GM12878 (cell line): ENCODE data around the gene OTULIN. TPM values are rescaled to one million over a fixed set of nuclear protein-coding genes. Genes with fewer than 3 reads are reported as not detected.

ENCODE experiments used
- ATAC-seq: fragments of 200-7000 bp; cut with Tn5 transposase; 3 replicates; pipeline ENCODE4 v1.9.1; 2020; ENCODE audit warnings: mild to moderate bottlenecking, moderate library complexity
- BruUV-seq: library from RNA; stranded (reverse); fragments of 400-500 nt; replicated peaks from 2 replicates; lab custom pipeline; 2021; lab: Mats Ljungman, UMichigan
- CTCF ChIA-PET: fragments of 300-600 bp; sonication (Branson Sonifier 250); formaldehyde crosslinking; extraction: SDS; loops from one replicate; lab custom pipeline; 2021; ENCODE audit warnings: inconsistent platforms; lab: Yijun Ruan, JAX
- POLR2A ChIA-PET: fragments of 350-600 bp; formaldehyde crosslinking; extraction: SDS; loops from one replicate; lab custom pipeline; 2021; ENCODE audit warnings: inconsistent platforms; lab: Charles Lee
- RAD21 ChIA-PET: fragments of 300-600 bp; sonication (Branson Sonifier 250); formaldehyde crosslinking; loops from one replicate; lab custom pipeline; 2023; ENCODE audit warnings: antibody characterized with exemption; ENCODE audit not compliant: unreplicated experiment; lab: Charles Lee
- SMC1A ChIA-PET: fragments of 300-600 bp; sonication (Branson Sonifier 250); formaldehyde crosslinking; loops from one replicate; lab custom pipeline; 2023; ENCODE audit not compliant: unreplicated experiment, uncharacterized antibody; lab: Charles Lee
- DNase-seq: peaks from one replicate; pipeline ENCODE4 v3.0.0-alpha.2; 2011; ENCODE audit warnings: low read depth, low spot score
- FAIRE-seq: peaks from 3 replicates; lab custom pipeline; 2011; peaks lifted over from hg19 to GRCh38; lab: Jason Lieb, UNC
- H2AFZ ChIP-seq: 2 replicates; pipeline ENCODE4 v1.6.0; 2011; ENCODE audit warnings: low read depth, low read length, control low read depth; ENCODE audit not compliant: control insufficient read depth
- H3K27ac ChIP-seq: 2 replicates; pipeline ENCODE4 v1.5.1; 2011; ENCODE audit warnings: control low read depth; ENCODE audit not compliant: control insufficient read depth, insufficient read depth
- H3K27me3 ChIP-seq, 2 experiments: replicated peaks in 1 of 2; 2 replicates each; pipeline versions ENCODE4 v1.6.0 to v1.6.1; 2011; ENCODE audit warnings: low read length in 1 of 2; ENCODE audit not compliant: control insufficient read depth in 2 of 2, insufficient read depth in 2 of 2
- H3K36me3 ChIP-seq, 2 experiments: 2 replicates each; pipeline ENCODE4 v1.5.1; 2011; ENCODE audit warnings: low read length in 1 of 2; ENCODE audit not compliant: control insufficient read depth in 2 of 2, insufficient read depth in 2 of 2
- H3K4me1 ChIP-seq: 2 replicates; pipeline ENCODE4 v1.6.1; 2011; ENCODE audit warnings: mild to moderate bottlenecking, low read length, moderate library complexity, mixed read lengths; ENCODE audit not compliant: control insufficient read depth, insufficient read depth
- H3K4me2 ChIP-seq: 2 replicates; pipeline ENCODE4 v1.6.0; 2011; ENCODE audit warnings: control low read depth; ENCODE audit not compliant: control insufficient read depth, insufficient read depth
- H3K4me3 ChIP-seq: fragments of 200-600 bp; sonication (generic); 2 replicates; pipeline ENCODE4 v1.5.1; 2016
- H3K79me2 ChIP-seq: 2 replicates; pipeline ENCODE4 v1.6.0; 2011; ENCODE audit warnings: low read length; ENCODE audit not compliant: control insufficient read depth, insufficient read depth
- H3K9ac ChIP-seq: 2 replicates; pipeline ENCODE4 v1.8.0; 2011; ENCODE audit warnings: low read length, control low read depth, mixed read lengths; ENCODE audit not compliant: control insufficient read depth, insufficient read depth
- H3K9me3 ChIP-seq: replicated peaks from 3 replicates; pipeline ENCODE4 v1.5.1; 2011; ENCODE audit warnings: mild to moderate bottlenecking, low read length; ENCODE audit not compliant: control insufficient read depth, insufficient read depth
- H4K20me1 ChIP-seq: 2 replicates; pipeline ENCODE4 v1.6.0; 2011; ENCODE audit not compliant: control insufficient read depth, insufficient read depth
- CHD1 ChIP-seq: IDR thresholded peaks from 2 replicates; pipeline ENCODE4 v1.6.1; 2012; ENCODE audit warnings: low read depth, low read length, improper control_type of control experiment
- CHD4 ChIP-seq: fragments of 200-600 bp; sonication (generic); IDR thresholded peaks from 2 replicates; pipeline ENCODE4 v1.6.1; 2016; ENCODE audit warnings: mild to moderate bottlenecking
- CREM ChIP-seq: IDR thresholded peaks from 2 replicates; pipeline ENCODE4 v1.6.1; 2014; ENCODE audit warnings: antibody characterized with exemption, low read depth
- CTCF ChIP-seq, 3 experiments: IDR thresholded peaks in 2 of 3; conservative IDR thresholded peaks in 1 of 3; 2 replicates each; pipeline ENCODE4 v1.5.1; 2011; ENCODE audit warnings: low read depth in 3 of 3, low read length in 3 of 3, mild to moderate bottlenecking in 3 of 3, control low read depth in 2 of 3, moderate library complexity in 2 of 3, inconsistent platforms in 1 of 3, mixed read lengths in 1 of 3; ENCODE audit not compliant: control insufficient read depth in 2 of 3, insufficient read depth in 1 of 3; ENCODE audit errors: extremely low read depth in 1 of 3
- KLF5 ChIP-seq: fragments of 450-650 bp; IDR thresholded peaks from 2 replicates; pipeline ENCODE4 v1.6.1; 2014; ENCODE audit warnings: mild to moderate bottlenecking; ENCODE audit not compliant: partially characterized antibody
- NFIC ChIP-seq: IDR thresholded peaks from 2 replicates; pipeline ENCODE4 v1.6.1; 2012; ENCODE audit warnings: low read depth, mild to moderate bottlenecking, inconsistent platforms, low read length, moderate library complexity
- NR2F1 ChIP-seq: fragments of 450-650 bp; conservative IDR thresholded peaks from 2 replicates; pipeline ENCODE4 v1.6.1; 2017; ENCODE audit warnings: mild to moderate bottlenecking
- RAD51 ChIP-seq: fragments of 450-650 bp; IDR thresholded peaks from 2 replicates; pipeline ENCODE4 v1.6.1; 2016; ENCODE audit warnings: moderate library complexity, mild to moderate bottlenecking, inconsistent platforms
- RB1 ChIP-seq: fragments of 450-650 bp; formaldehyde crosslinking; IDR thresholded peaks from 2 replicates; pipeline ENCODE4 v1.6.1; 2017; ENCODE audit warnings: mild to moderate bottlenecking, borderline replicate concordance
- SKIL ChIP-seq: fragments of 450-650 bp; IDR thresholded peaks from 2 replicates; pipeline ENCODE4 v1.6.1; 2017; ENCODE audit warnings: mild to moderate bottlenecking, low read depth, inconsistent platforms; ENCODE audit not compliant: poor library complexity, severe bottlenecking
- STAT1 ChIP-seq: fragments of 450-650 bp; conservative IDR thresholded peaks from 2 replicates; pipeline ENCODE4 v1.6.1; 2014; ENCODE audit warnings: antibody characterized with exemption, mild to moderate bottlenecking
- SUPT20H ChIP-seq: IDR thresholded peaks from 2 replicates; pipeline ENCODE4 v1.6.1; 2011; ENCODE audit warnings: low read depth, mild to moderate bottlenecking, low read length, moderate library complexity, borderline replicate concordance; ENCODE audit not compliant: control insufficient read depth
- TBL1XR1 ChIP-seq: IDR thresholded peaks from 2 replicates; pipeline ENCODE4 v1.6.1; 2012; ENCODE audit warnings: low read depth, low read length, improper control_type of control experiment
- TCF3 ChIP-seq: IDR thresholded peaks from 2 replicates; pipeline ENCODE4 v1.6.1; 2012; ENCODE audit warnings: low read depth, mild to moderate bottlenecking, low read length, borderline replicate concordance; ENCODE audit not compliant: insufficient read depth
- ZSCAN29 ChIP-seq: fragments of 450-650 bp; IDR thresholded peaks from 2 replicates; pipeline ENCODE4 v1.6.1; 2017; ENCODE audit warnings: mild to moderate bottlenecking, moderate library complexity
- WGBS: methylation state at CpG from one replicate; pipeline ENCODE4 v1.1.6; 2016; ENCODE audit warnings: low lambda C conversion rate; ENCODE audit not compliant: insufficient replicate concordance, insufficient coverage; ENCODE audit errors: missing lambda C conversion rate; 5-methylcytosine and 5-hydroxymethylcytosine counted together
- in situ Hi-C: fragments of 300-500 bp; cut with MboI; formaldehyde crosslinking; loops from 9 replicates; pipeline ENCODE4 v1.14.3; 2018; ENCODE audit warnings: mixed read lengths
- intact Hi-C: fragments of 100-400 bp; cut with micrococcal nuclease; formaldehyde crosslinking; loops from one replicate; pipeline ENCODE4 v1.14.2; 2022; ENCODE audit not compliant: unreplicated experiment
- polyA plus RNA-seq, 11 experiments: library from polyadenylated mRNA; depleted of rRNA in 4 of 11; unstranded in 6 of 11; stranded (reverse) in 5 of 11; fragments of >200 nt; fragmentation: Nextera tagmentation in 4 of 11; fragmentation: Illumina TruSeq in 1 of 11; extraction: Ambion mirVana in 4 of 11; extraction: Trizol in 1 of 11; gene quantifications; 1 replicate in 1 of 11; 2 replicates in 10 of 11; pipeline versions ENCODE4 v1.2.1 to v1.2.3, GENCODE V29; 2011 to 2016; ENCODE audit warnings: inconsistent platforms in 2 of 11, missing spikeins in 2 of 11, low read depth in 1 of 11
- total RNA-seq, 4 experiments: library from RNA; depleted of rRNA in 3 of 4; stranded (reverse); fragments of >200 nt in 3 of 4; fragmentation: Illumina TruSeq in 1 of 4; extraction: Trizol in 1 of 4; gene quantifications; 2 replicates each; pipeline versions ENCODE4 v1.2.1 to v1.2.3, GENCODE V29; 2013 to 2021
- TF ChIP-seq, protein P1 (sequence below): IDR thresholded peaks from 2 replicates; pipeline ENCODE4 v1.6.1; 2011; ENCODE audit warnings: mild to moderate bottlenecking, low read depth, low read length, moderate library complexity; ENCODE audit not compliant: insufficient replicate concordance
- TF ChIP-seq, protein P2 (sequence below): fragments of 450-650 bp; IDR thresholded peaks from 2 replicates; pipeline ENCODE4 v1.6.1; 2017; ENCODE audit warnings: low read depth, mild to moderate bottlenecking, moderate library complexity

Gene OTULIN
- total and polyA plus RNA-seq, 10 of the 15 experiments (the other 5 are each of a cell fraction or from before 2014, with no cell fraction given) = 6.6 to 70.5 (median 28.7) TPM

DNA sequence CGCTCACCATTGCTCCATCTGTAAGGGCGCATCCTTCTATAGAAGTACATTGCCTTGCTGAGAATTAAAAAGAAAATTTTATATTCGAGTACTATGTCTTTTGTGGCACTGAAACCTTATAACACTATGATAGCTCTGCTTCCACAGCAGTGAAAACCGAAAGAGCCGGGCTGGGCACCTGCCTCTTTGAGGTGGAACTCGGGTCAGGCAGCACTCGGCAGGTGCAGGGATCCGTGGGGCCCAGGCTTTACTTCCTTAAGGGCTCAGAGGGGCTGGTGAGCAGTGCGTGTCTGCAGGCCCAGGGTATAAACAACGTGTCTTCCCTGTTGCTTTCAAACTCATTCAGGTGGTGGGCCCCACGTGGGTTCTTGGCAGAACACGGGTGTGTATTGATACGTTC is 69.9 kb downstream of the OTULIN start (continued):
- TF ChIP-seq, protein P1, sequence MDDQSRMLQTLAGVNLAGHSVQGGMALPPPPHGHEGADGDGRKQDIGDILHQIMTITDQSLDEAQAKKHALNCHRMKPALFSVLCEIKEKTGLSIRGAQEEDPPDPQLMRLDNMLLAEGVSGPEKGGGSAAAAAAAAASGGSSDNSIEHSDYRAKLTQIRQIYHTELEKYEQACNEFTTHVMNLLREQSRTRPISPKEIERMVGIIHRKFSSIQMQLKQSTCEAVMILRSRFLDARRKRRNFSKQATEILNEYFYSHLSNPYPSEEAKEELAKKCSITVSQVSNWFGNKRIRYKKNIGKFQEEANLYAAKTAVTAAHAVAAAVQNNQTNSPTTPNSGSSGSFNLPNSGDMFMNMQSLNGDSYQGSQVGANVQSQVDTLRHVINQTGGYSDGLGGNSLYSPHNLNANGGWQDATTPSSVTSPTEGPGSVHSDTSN = no peak
- no peak for TF ChIP-seq SUPT20H
- no peak for TF ChIP-seq CHD1
- TF ChIP-seq RB1 = no peak
- no peak for TF ChIP-seq CHD4
- no peak for TF ChIP-seq NFIC
- TF ChIP-seq, all 136 proteins: peak for 0

GRCh38 chr5:14735944-14736343 is 71.4 kb downstream of the OTULIN start:
- no peak for FAIRE-seq

More at GRCh38 chr5:14735944-14736343, 71.4 kb downstream of the OTULIN start:
- Histone ChIP-seq H3K4me2 (no peak overlapping the region), H2AFZ (no peak overlapping the region), H3K9ac (no peak overlapping the region), H3K4me1 (no peaks in the 10 kb centered on the region), H3K79me2 (no peaks in the 10 kb centered on the region), H3K4me3 (no peak overlapping the region), H4K20me1 (no peaks in the 10 kb centered on the region), H3K9me3 (no peaks in the 10 kb centered on the region), H3K27ac (no peak overlapping the region), H3K36me3 (no peaks in the 10 kb centered on the region; a peak in 2 of 4 replicates), H3K27me3 (no peaks in the 10 kb centered on the region)
- ChIA-PET CTCF (no interaction called here), RAD21 (no interaction called here), POLR2A (no interaction called here), SMC1A (no interaction called here)
- in situ Hi-C loops = no loop called here
- no peak for ATAC-seq
- DNase-seq = no peak
- intact Hi-C loops = no loop called here
- TF ChIP-seq RAD51 (no peak), CTCF (IDR thresholded peaks at IDR 0.05 in 2 of 3, conservative IDR thresholded peaks at IDR 0.05 in 1 of 3; ENCODE audit: control insufficient read depth in 2 of 3, extremely low read depth in 1 of 3, insufficient read depth in 1 of 3, low read depth in 3 of 3, low read length in 3 of 3) (no peak), TCF3 (no peak), SKIL (no peak), NR2F1 (no peak), STAT1 (no peak), ZSCAN29 (no peak), KLF5 (no peak), CREM (no peak), TBL1XR1 (no peak)
- TF ChIP-seq, protein P2, sequence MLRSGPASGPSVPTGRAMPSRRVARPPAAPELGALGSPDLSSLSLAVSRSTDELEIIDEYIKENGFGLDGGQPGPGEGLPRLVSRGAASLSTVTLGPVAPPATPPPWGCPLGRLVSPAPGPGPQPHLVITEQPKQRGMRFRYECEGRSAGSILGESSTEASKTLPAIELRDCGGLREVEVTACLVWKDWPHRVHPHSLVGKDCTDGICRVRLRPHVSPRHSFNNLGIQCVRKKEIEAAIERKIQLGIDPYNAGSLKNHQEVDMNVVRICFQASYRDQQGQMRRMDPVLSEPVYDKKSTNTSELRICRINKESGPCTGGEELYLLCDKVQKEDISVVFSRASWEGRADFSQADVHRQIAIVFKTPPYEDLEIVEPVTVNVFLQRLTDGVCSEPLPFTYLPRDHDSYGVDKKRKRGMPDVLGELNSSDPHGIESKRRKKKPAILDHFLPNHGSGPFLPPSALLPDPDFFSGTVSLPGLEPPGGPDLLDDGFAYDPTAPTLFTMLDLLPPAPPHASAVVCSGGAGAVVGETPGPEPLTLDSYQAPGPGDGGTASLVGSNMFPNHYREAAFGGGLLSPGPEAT = no peak
- WGBS = 100% methylated on average over 1 of the region's 4 CpGs
- no TSS peak for BruUV-seq
